ENCODE measurements around the gene AMH.
A peak's percentile ranks its signal among the peaks of the same experiment; 100 is the strongest.

The AMH gene

GRCh38 chr19:2288818-2289713 is 39.9 kb downstream of the AMH start:
- DNase-seq = no peak

DNA sequence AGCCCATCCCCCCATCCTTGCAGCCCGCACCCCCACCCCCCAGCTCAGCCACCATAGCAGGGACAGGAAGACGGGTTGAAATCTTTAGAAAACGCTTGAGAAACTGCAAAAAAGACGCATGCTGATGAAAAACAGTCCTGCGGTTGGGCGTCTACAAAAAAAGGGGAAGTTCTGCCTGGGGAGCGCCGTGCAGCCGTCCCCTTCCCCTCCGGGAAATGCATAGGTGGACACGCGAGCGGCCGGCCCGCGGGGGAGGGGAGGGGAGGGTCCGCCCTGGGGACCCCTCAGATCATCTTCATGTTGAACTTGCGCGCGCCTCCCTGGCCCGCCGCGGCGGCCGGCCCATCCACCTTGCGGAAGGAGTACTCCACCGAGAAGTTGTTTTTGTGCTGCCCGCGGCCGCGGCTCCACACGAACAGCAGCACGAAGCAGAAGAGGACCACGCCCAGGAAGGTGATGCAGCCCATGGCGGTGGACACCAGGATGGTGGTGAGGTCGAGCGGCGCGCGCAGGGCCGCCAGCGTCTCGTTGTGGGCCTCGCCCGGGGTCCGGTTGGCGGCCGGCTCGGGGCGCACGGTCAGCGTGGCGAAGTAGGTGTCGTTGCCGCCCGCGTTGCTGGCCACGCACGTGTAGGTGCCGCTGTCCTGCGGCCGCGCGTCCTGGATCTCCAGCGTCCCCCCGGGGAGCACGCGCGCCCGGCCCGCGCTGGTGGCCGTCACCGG is 40.8 kb downstream of the AMH start:
- peak; percentile 60 for DNase-seq

- DNase-seq = no peak
Measured at GRCh38 chr19:2290441-2291184, 41.5 kb downstream of the AMH start.

DNA sequence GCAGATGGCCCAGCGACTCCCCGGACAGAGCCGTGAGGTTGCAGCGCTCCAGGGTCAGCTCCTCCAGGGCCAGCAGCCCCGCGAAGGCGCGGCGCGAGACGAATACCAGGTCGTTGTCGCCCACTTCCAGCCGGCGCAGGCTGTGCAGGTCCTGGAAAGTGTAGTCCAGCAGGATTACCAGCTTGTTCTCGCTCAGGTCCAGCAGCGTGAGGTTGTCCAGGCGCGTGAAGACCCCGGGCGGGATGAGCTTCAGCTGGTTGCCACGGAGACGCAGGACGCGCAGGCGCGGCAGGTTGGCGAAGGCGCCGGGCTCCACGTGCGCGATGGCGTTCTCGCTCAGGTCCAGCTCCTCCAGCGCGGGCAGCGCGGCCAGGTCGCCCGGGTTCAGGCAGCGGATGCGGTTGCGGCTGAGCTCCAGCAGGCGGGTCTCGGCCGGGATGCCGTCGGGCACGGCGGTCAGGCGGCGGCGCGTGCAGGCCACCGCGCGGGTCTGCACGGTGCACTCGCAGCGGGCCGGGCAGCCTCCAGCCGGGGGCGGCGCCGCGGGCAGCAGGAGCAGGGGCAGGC is 42.1 kb downstream of the AMH start:
- no peak for DNase-seq

DNA sequence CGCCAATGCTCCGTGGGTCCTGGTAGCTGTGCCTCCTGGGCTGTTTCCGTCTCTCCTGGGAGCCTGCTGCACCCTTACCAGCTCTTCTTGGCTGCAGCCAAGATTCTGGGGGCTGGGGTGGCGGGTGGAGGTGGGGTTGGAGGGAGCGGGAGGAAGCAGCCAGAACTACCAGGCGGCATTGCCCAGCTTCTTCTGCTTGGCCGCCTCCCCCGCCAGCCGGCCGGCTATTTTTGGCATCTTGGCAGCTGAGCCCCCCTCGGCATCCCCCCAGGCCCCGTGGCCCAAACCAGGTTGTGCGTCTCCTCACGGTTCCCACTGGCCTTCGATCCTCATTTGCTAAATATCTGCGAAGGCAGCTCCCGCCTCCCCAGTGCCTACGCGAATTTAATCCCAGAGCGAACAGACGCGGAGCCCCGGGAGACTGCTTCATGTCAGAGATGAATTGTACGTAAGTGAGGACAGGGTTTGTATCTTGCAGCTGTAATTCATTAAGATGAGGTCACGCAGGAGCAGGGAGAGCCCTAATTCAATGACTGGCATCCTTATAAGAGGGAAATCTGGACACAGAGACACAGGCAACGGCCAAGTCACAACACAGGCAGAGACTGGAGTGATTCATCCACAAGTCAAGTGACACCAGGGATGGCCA is 45.7 kb downstream of the AMH start:
- DNase-seq = no peak

- DNase-seq = no peak
Measured at GRCh38 chr19:2296141-2296540, 47.0 kb downstream of the AMH start.

GRCh38 chr19:2300533-2300932 is 51.4 kb downstream of the AMH start:
- no peak for DNase-seq
